Ascending aorta (tissue), 2 donors: Measurements from ENCODE around the gene MMADHC. TPM values are rescaled to one million over a fixed set of nuclear protein-coding genes. Genes with fewer than 3 reads are reported as not detected.
A peak's percentile ranks its signal among the peaks of the same experiment; 100 is the strongest.
"Not testable (repeated sequence)": the region's sequence is repeated elsewhere in the genome, so short reads cannot be mapped to it uniquely, and the experiment has no call there.

ENCODE experiments used
- DNase-seq, 2 donors: peaks; one replicate each; pipeline ENCODE4 v3.0.0-alpha.2; 2019; ENCODE audit warnings: low spot score in 2 of 2
- H3K27ac ChIP-seq, 2 donors: fragments of 200-600 bp; sonication (generic); one replicate each; pipeline ENCODE4 v1.5.1; 2016 to 2017; ENCODE audit warnings: mild to moderate bottlenecking in 1 of 2
- H3K27me3 ChIP-seq: fragments of 200-600 bp; sonication (generic); one replicate; pipeline ENCODE4 v1.5.1; 2017
- H3K36me3 ChIP-seq, 2 donors: fragments of 200-600 bp; sonication (generic); one replicate each; pipeline ENCODE4 v1.5.1; 2016
- H3K4me1 ChIP-seq, 2 donors: fragments of 200-600 bp; sonication (generic); one replicate each; pipeline ENCODE4 v1.5.1; 2016 to 2017; ENCODE audit warnings: mild to moderate bottlenecking in 1 of 2
- H3K4me3 ChIP-seq, 2 donors: fragments of 200-600 bp; sonication (generic); one replicate each; pipeline ENCODE4 v1.5.1; 2016 to 2017; ENCODE audit warnings: mild to moderate bottlenecking in 1 of 2
- H3K9me3 ChIP-seq, 2 donors: fragments of 200-600 bp; sonication (generic); one replicate each; pipeline ENCODE4 v1.5.1; 2016
- intact Hi-C: fragments of 100-400 bp; cut with DNase I; formaldehyde crosslinking; loops from one replicate; pipeline ENCODE4 v1.15.1; 2023
- total RNA-seq: library from RNA; depleted of rRNA; stranded (reverse); fragments of >200 nt; gene quantifications from one replicate; pipeline ENCODE4 v1.1.0, GENCODE V29; 2016
- TF ChIP-seq, protein P1 (sequence below), 3 experiments: fragments of 200-600 bp in 2 of 3; fragments of 450-650 bp in 1 of 3; sonication (generic) in 2 of 3; IDR thresholded peaks; one replicate each; pipeline ENCODE4 v1.5.1; 2016 to 2019; ENCODE audit warnings: antibody characterized with exemption in 3 of 3, mild to moderate bottlenecking in 1 of 3, moderate library complexity in 1 of 3

Gene MMADHC
- total RNA-seq, 1 donor from 2014 or later = 35.8 TPM

DNA sequence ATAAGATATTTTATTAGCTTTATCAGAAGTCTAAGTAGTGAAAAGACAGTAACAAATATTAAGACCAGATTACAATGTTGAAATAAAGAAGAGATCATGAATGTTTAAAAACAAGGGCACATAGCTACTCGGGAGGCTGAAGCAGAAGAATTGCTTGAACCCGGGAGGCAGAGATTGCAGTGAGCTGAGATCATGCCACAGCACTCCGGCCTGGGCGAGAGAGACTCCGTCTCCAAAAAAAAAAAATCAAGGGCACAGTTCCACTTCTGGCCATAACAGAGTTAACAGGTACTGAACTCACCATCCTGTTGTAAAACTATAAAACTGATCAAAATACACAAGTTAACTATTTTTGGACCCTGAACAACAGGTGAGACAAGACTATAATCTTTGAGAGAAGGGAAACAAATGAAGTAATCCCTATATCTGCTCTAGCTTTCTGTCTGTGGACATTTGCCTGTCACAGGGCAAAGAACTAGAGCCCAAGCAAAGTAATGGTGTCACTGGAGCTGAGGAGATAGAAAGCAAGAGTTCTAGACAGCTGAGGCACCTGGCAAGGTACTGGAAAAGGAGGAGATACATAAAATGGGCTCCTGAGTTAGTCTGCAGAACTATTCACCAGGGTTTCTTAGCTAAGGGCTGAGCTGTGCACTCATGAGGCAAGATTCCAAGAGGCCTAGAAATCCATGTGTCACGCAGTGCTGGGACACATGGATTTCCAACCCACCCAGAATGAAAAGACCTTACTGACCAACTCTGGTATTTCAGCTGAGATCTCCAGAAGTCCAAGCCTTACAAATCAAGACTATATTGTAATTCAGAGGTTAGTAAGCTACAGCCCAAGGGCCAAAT, 15.2 kb downstream of the MMADHC start:
- intact Hi-C loops = no loop called here
- Histone ChIP-seq H3K27ac (peak overlapping the region; percentile 57 to 70), H3K27me3 (no peaks in the 10 kb centered on the region), H3K4me3 (no peak overlapping the region), H3K36me3 (peaks cover 43 to 70% of the 10 kb centered on the region in 2 donors), H3K4me1 (peaks cover 3 to 9% of the 10 kb centered on the region in 2 donors), H3K9me3 (no peaks in the 10 kb centered on the region)
- TF ChIP-seq, protein P1, sequence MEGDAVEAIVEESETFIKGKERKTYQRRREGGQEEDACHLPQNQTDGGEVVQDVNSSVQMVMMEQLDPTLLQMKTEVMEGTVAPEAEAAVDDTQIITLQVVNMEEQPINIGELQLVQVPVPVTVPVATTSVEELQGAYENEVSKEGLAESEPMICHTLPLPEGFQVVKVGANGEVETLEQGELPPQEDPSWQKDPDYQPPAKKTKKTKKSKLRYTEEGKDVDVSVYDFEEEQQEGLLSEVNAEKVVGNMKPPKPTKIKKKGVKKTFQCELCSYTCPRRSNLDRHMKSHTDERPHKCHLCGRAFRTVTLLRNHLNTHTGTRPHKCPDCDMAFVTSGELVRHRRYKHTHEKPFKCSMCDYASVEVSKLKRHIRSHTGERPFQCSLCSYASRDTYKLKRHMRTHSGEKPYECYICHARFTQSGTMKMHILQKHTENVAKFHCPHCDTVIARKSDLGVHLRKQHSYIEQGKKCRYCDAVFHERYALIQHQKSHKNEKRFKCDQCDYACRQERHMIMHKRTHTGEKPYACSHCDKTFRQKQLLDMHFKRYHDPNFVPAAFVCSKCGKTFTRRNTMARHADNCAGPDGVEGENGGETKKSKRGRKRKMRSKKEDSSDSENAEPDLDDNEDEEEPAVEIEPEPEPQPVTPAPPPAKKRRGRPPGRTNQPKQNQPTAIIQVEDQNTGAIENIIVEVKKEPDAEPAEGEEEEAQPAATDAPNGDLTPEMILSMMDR (IDR thresholded peaks at IDR 0.05) = no peak
- no peak for DNase-seq

GRCh38 chr2:149568138-149568537, 19.4 kb downstream of the MMADHC start:
- H3K9me3 ChIP-seq = no peaks in the 10 kb centered on the region
- H3K36me3 ChIP-seq = peaks cover 24 to 45% of the 10 kb centered on the region in 2 donors
- intact Hi-C loops = no loop called here
- no peak overlapping the region for H3K27ac ChIP-seq
- DNase-seq = no peak
- TF ChIP-seq, protein P1 (IDR thresholded peaks at IDR 0.05) = no peak
- peaks cover 3 to 8% of the 10 kb centered on the region in 2 donors for H3K4me1 ChIP-seq
- H3K4me3 ChIP-seq = no peak overlapping the region
- no peaks in the 10 kb centered on the region for H3K27me3 ChIP-seq

DNA sequence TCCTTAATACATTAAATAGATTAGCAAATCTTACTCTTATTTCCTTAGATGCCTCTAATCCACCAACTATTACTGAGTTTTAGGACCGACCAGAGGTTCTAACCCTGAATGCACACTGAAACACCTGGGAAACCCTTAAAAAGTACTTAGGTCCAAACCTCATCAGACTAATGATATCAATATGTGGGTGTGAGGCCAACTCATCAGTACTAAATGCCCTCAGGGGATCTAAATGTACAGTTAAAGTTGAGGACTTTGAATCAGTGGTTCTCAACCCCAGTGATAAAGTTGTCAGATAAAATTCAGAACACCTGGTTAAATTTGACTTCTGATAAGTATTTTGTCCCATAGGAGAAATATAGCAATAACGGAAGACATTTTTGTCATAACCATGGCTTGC, 20.9 kb downstream of the MMADHC start:
- Histone ChIP-seq H3K27me3 (no peaks in the 10 kb centered on the region), H3K4me3 (no peak overlapping the region), H3K9me3 (no peaks in the 10 kb centered on the region), H3K36me3 (peaks cover 24 to 37% of the 10 kb centered on the region in 2 donors), H3K4me1 (no peaks in the 10 kb centered on the region), H3K27ac (no peak overlapping the region)
- no peak for DNase-seq
- TF ChIP-seq, protein P1 (IDR thresholded peaks at IDR 0.05) = no peak
- intact Hi-C loops = no loop called here

- H3K9me3 ChIP-seq, H3K27me3 ChIP-seq, intact Hi-C loops, H3K4me3 ChIP-seq, DNase-seq, H3K4me1 ChIP-seq, H3K27ac ChIP-seq: not testable (repeated sequence)
- H3K36me3 ChIP-seq = peaks cover 24 to 30% of the 10 kb centered on the region in 2 donors
Observed at GRCh38 chr2:149565625-149566024, 21.9 kb downstream of the MMADHC start.

DNA sequence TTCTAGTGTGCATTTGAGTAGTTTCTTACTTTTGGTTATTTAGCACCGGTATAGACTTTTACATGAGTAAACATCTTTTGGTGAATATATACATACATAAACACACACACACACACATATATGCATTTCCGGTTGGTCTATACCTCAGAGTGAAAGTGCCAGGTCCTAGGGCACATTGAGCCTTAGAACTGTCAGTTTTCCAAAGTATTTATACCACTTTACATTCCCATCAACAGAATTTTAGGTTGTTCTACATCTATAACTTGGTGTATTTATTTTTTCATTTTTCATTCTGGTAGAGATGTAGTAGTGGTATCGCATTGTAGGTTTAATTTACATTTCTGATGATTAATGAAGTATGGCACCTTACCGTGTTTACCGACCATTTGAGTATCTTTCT, 22.6 kb downstream of the MMADHC start:
- no peak for DNase-seq
- no peak overlapping the region for H3K4me3 ChIP-seq
- no peaks in the 10 kb centered on the region for H3K9me3 ChIP-seq
- no peaks in the 10 kb centered on the region for H3K4me1 ChIP-seq
- no peak overlapping the region for H3K27ac ChIP-seq
- H3K36me3 ChIP-seq = peaks cover 21 to 28% of the 10 kb centered on the region in 2 donors
- intact Hi-C loops = loop anchor here (5.0 kb wide), 1 partner anchor 983 kb away; no protein-coding TSS in a partner anchor
- TF ChIP-seq, protein P1 (IDR thresholded peaks at IDR 0.05) = no peak
- no peaks in the 10 kb centered on the region for H3K27me3 ChIP-seq

- DNase-seq = no peak
- H3K4me3 ChIP-seq = no peak overlapping the region
- TF ChIP-seq, protein P1 (IDR thresholded peaks at IDR 0.05) = no peak
- no peak overlapping the region for H3K27ac ChIP-seq
- intact Hi-C loops = loop anchor here (5.0 kb wide), 1 partner anchor 982 kb away; no protein-coding TSS in a partner anchor
- no peaks in the 10 kb centered on the region for H3K27me3 ChIP-seq
- peaks cover 17 to 19% of the 10 kb centered on the region in 2 donors for H3K36me3 ChIP-seq
- no peaks in the 10 kb centered on the region for H3K9me3 ChIP-seq
- no peaks in the 10 kb centered on the region for H3K4me1 ChIP-seq
Observed at GRCh38 chr2:149564097-149564496, 23.5 kb downstream of the MMADHC start.
